OCI-LY7 (cell line): ENCODE data around the gene TP53I11.

Experiments
- CTCF ChIP-seq: fragments of 200-600 bp; sonication (generic); conservative IDR thresholded peaks from 2 replicates; pipeline ENCODE4 v1.5.1; 2014; ENCODE audit warnings: mild to moderate bottlenecking, antibody characterized with exemption, low read length, moderate library complexity, mixed read lengths
- EZH2phosphoT487 ChIP-seq: fragments of 200-600 bp; sonication (generic); IDR thresholded peaks from 2 replicates; pipeline ENCODE4 v1.6.1; 2018; ENCODE audit warnings: low read depth, borderline replicate concordance, mild to moderate bottlenecking, mixed run types, antibody characterized with exemption, low read length, moderate library complexity, mixed read lengths

- TF ChIP-seq CTCF (no peak), EZH2phosphoT487 (no peak)
Observed at GRCh38 chr11:44942029-44942955, 8.4 kb downstream of the TP53I11 start.
